Retina (tissue), 1 donor: ENCODE measurements around the gene PPT1.
A peak's percentile ranks its signal among the peaks of the same experiment; 100 is the strongest.

ENCODE experiments used
- DNase-seq: peaks from one replicate; pipeline ENCODE4 v3.0.0-alpha.2; 2016

Gene PPT1

DNA sequence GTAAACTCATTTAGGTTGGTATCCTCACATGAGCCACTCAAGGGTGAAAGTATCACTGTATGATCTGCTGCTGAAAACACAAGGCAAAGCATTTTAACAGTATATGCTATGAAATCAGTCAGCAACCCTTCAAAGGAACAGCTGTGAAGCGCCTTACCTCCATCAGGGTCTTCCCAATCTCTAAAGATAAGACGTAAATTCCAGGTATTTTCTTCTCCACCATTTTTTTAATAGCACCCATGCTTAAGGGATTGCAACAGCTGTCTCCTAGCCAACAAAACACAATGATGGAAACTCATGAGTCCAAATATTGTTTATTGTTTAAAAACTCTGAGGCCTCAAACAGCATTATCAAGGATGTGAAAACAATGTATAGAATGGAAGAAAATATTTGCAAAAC is 4.8 kb downstream of the PPT1 start:
- no peak for DNase-seq

GRCh38 chr1:40090652-40091355 is 6.2 kb downstream of the PPT1 start:
- no peak for DNase-seq

- peak; percentile 77 for DNase-seq
These were observed 12.3 kb downstream of the PPT1 start for GRCh38 chr1:40084750-40085149.

- no peak for DNase-seq
These were observed 15.2 kb downstream of the PPT1 start for GRCh38 chr1:40081871-40082270.

- DNase-seq: no peak
These were observed 17.2 kb downstream of the PPT1 start for GRCh38 chr1:40079774-40080400.

DNA sequence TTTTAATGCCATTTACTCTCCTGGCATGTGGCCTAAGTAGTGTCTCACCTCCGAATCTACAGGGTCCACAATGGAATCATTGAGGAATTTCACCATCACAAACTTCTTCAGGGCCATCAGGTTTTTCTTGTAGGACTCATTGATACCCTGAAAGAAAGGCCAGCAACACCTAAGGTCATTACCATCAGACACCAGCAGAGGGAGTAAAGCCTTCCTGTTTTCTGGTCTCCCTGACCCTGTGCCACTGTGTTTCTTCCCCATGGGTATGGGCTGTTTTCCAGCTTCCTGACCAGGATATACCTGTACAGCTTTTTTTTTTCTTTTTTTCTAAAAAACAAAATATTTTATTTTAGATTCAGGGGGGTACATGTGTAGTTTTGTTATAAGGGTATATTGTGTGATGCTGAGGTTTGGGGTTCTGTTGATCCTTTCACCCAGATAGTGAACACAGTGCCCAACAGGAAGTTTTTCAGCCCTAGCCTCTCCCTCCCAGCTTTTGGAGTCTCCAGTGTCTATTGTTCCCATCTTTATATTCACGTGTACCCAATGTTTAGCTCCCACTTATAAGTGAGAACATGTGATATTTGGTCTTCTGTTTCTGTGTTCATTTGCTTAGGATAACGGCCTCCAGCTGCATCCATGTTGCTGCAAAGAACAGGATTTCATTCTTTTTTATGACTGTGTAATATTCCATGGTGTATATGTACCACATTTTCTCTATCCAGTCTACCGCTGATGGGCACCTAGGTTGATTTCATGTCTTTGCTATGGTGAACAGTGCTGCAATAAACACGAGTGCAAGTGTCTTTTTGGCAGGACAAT is 18.3 kb downstream of the PPT1 start:
- peak; percentile 68 for DNase-seq

DNA sequence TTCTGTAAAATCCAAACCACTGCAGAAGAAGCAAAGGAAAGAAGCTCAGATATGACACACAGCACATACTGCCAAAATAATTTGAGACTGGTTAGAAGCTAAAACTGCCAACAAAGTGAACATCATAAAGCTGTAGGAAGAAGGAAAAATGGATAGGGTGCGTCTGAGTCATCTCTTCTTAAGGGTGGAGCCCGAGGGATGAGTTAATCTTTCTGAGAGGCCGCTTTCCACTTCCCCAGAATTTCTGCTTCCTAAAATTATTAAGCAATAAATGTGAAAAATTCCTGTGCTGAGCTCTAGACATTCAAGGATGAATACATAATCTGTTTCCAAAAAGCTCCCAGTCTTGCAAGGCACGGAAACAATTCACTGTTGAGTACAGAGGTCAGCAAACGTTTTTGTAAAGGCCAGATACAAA is 20.1 kb downstream of the PPT1 start:
- no peak for DNase-seq

GRCh38 chr1:40075266-40075665 is 21.8 kb downstream of the PPT1 start:
- no peak for DNase-seq

- DNase-seq: no peak
These were observed 24.0 kb downstream of the PPT1 start for GRCh38 chr1:40073062-40073461.

DNA sequence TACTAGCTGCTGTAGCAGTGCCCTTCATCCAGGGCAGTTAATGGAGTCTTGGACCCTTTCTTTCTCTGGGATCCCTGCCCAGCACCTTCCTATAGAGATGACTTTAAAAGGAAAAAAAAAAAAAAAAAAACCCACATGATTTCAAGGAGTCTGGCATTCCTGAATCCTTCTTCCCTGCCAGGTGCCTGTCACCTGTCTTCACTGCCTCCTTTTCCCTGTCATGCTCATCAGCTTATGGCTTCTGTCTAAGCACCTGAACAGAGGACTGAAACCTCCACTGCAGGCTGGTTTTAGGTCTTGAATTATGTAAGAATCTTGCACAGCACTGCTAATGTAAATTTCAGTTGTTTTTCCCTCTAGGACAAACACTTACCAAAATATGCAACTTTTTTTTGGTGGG is 24.9 kb downstream of the PPT1 start:
- no peak for DNase-seq

- DNase-seq: no peak
These were observed 29.2 kb downstream of the PPT1 start for GRCh38 chr1:40067851-40068250.

- DNase-seq: no peak
These were observed 30.0 kb downstream of the PPT1 start for GRCh38 chr1:40067023-40067422.

GRCh38 chr1:40064797-40065499 is 32.1 kb downstream of the PPT1 start:
- DNase-seq: no peak

- DNase-seq: no peak
These were observed 36.9 kb downstream of the PPT1 start for GRCh38 chr1:40059960-40060750.

DNA sequence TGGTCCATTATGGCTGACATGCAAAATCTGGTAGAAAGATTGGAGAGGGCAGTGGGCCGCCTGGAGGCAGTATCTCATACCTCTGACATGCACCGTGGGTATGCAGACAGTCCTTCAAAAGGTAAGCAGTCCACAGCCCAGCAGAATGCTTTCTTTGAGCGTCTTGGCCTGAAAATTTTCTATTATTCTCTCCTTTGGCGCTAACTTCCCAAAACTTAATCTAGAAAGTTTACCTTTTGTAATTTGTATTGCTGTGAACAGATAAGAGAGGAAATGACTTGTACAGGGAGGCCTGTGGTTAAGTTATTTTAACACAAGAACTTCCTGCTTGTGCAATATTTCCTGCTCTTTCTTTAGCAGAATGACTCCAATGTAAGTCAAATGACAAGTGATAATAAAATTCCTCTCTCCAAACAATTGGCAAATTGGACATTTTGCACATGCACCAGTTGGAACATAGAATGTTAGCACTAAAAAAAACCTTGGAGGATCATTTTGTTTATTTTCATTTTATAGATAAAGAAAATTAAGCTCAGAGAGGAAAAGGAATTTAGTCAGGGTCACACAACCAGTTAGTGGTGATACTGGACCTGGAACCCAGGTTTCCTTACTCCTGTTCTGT is 37.6 kb downstream of the PPT1 start:
- DNase-seq: no peak

DNA sequence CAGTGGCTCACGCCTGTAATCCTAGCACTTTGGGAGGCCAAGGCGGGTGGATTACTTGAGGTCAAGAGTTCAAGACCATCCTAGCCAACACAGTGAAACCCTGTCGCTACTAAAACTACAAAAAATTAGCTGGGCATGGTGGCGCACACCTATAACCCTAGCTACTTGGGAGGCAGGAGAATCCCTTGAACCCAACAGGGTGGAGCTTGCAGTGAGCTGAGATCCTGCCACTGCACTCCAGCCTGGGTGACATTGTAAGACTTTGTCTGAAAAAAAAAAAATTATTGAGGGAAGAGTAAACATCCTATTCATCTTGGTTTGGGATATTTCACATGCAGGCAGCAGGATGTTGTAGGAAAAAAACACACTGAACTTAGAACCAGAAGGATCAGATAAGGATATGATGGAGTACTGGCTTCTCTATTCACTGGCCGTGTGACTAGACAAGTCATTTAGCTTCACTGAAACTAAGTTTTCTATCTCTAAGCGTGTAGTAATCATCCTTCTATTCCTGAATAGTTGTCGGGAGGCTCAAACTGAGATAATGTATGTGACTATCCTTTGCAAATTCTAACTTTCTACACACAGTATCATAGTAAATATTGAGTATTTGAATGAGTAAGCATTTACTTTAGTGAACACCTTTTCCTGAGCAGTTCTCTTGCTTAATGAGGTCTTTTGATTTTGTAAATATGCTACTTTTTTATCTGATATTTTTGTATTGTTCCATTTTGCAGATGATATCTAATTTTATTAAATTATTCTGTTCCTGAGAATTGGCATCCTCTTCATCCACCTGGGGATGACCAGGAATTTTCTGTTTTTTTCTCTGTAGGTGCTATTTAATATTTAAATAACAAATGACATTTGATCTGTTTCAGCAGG is 38.4 kb downstream of the PPT1 start:
- no peak for DNase-seq

DNA sequence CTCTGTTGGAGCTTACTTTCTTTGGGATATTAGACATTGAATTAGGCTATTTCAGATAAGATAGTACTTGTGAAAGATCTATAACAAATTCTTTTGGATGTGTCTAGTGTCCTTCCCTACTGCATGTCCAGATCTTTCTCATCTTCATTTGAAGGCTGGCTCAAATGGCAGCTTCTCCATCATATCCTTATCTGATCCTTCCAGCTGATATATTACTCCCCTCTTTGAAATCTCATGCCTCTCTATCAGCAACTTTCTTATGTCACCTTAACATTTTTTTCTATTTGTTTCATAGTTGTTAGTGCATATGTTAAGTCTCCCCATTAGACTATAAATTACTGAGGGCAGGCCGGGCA is 39.0 kb downstream of the PPT1 start:
- DNase-seq: no peak

DNA sequence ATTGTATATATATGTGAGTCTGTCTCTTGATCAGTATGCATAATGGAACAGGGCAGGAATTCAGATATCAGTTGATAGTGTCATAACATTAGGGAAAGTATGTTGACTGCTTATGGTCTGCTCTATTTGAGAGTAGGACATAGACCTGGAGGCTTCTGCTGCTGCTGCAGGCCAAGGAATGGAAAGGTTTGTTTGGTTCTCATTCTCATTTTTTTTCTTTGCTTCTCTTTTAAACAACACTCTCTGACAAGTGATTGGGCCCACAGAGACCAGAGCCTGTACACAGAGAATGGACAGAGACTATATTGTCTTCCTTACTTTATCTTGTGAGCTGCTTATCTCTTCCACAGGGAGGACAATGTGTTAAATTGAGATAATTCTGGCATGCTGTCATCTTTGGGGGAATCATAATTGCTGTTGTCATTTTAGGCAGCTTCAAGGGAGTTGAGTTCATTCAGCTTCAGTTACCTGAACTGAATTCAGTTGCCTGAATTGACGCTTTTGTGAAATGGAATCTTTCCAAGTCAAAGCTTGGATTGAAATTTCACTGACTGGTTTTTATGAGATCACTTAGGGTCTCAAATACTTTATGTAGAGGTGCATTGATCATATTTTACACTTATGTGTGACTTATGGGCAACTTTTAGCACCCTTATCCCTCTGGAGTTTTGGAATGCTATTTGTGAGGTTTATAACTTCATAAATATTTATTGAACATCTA is 39.6 kb downstream of the PPT1 start:
- DNase-seq: no peak

- no peak for DNase-seq
These were observed 40.3 kb downstream of the PPT1 start for GRCh38 chr1:40056519-40057309.
